AG08395 (cell line): ENCODE measurements around the gene RNF41.

Experiments
- DNase-seq: peaks from one replicate; pipeline ENCODE4 v3.0.0; 2012; ENCODE audit warnings: mixed read lengths, low spot score

Gene RNF41

DNA sequence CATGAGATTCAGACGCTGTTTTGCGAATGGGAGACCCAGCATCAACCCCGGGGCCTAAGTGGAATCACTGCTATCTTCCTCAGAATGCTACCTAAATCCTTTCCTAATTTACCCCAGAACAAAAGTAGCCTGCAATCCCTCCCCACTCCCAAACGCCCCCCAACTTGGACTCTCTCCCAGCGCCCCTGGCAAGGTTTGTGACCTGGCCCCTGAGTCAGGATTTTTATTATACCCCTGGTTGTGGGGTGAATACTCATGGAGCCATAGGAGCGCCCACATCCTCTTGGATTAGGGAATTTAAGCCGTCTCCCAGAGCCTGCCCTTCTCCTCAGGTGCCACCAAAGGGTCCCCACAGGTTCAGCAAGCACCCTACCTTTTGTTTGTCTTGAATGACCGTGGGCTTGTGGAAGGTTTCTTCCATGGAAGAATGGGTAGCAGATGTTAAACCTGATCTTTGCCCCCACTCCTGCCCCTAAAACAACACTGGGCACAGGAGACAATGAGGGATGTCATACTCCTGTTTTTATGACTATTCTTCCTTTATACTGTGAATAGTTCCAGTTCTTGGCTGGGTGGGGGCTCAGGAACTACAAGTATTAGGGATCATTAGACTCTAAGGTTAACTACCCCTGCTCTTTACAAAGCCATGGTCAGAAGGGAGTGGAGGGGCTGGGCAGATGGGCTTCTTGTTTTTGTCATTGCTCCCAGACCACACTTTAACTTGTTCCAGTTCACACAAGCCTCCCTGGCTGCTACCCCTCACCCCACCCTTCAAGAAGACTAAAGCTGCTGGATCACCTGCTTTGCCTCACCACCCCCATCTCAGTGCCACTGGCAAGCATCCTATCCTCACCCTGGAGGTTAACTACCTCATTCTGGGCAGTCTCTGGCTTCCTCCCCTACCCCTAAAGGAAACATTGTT, 68.7 kb downstream of the RNF41 start:
- no peak for DNase-seq
